NCI-H1694 (cell line): Measurements from ENCODE around the gene AFAP1.

Experiments
- DNase-seq: peaks from one replicate; lab custom pipeline; 2025; lab: John Stamatoyannopoulos, UW

Gene AFAP1

DNA sequence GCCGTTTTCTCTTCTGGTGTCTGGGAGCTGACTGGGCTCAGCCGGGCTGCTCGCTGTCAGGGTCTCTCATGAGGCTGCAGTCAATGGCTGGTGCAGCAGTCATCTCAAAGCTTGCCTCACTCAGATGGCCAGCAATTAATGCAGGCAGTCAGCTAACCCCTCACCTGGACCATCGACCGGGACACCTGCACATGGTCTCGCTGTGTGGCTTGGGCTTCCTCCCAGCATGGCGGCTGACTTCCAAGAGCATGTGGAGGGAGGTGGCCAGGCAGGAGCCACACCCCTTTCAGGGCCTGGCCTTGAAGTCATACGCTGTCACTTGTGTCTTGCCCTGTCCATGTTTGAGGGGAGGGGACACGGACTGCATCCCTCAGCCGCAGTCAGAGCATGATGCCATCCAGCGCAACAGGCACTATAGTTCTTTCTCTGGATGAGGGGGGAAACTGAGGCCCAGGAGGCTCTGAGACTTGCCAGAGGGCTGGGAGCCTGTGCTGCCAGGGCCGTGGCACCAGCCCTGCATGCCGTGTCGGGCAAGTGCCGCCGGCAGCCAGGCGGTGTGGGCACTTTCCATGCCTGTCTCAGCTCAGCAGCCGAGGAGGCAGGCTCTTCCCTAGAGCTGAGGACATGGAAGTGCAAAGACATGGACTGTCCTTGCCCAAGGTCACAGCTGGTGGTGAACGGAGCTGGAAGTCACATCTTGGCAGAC, 201.8 kb downstream of the AFAP1 start:
- no peak for DNase-seq

GRCh38 chr4:7737268-7737645, 202.4 kb downstream of the AFAP1 start:
- DNase-seq = no peak

DNA sequence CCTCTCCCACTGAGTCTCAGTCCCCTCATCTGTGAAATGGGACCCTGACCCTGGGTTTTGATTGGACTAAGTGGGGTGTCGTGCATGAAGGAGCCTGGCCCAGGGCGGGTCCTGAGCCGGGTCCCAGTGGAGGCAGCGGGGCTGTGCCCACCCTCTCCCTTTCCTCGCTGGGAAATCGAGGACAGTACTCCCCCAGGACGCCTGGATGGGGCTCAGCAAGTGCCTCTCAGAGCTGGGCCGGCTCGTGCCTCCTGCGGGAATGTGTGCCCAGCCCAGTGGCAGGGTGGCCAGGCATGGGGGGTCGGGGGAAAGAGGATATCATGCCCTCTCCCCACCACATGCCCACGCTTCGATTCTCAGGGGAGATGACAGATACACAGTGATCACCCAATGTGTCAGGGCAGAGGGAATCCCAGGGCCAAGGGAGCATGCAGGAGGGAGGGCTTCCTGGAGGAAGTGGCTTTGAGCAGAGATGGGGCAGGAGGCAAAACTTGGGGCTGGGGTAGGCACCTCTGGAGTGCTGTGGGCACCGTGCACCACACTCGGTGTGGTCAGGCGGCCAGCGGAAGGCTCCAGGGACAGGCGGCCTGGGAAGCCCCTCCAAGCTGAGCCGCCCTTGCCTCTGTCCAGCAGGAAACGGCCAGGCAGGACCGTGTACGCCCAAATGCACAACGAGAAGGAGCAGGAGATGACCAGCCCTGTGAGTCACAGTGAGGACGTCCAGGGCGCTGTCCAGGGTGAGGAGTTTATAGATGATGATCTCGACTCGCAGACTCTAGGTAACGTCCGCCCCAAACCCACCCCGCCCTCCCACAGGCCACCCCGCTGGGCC, 203.0 kb downstream of the AFAP1 start:
- DNase-seq = no peak

- no peak for DNase-seq
Measured at GRCh38 chr4:7735961-7736360, 203.7 kb downstream of the AFAP1 start.

DNA sequence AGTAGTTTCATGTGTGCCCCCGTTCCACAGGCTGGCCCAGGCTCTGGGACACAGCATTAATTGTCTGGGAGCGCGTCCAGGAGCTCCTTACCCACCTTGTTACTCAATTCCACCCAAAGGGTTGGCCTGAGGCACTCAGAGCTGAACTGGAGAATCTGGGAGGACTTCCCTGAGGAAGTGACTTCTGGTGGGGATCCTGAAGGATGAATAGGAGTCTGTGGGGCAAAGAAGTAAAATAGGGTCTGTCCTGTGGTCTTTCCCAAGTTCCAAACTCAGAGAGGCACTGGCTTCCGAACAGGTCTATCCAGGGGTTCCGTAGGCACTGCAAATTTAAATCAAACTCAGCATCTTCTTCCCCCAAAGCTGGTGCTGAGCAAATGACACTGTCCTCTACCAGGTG, 204.3 kb downstream of the AFAP1 start:
- no peak for DNase-seq

GRCh38 chr4:7734651-7735260, 204.9 kb downstream of the AFAP1 start:
- DNase-seq = no peak

DNA sequence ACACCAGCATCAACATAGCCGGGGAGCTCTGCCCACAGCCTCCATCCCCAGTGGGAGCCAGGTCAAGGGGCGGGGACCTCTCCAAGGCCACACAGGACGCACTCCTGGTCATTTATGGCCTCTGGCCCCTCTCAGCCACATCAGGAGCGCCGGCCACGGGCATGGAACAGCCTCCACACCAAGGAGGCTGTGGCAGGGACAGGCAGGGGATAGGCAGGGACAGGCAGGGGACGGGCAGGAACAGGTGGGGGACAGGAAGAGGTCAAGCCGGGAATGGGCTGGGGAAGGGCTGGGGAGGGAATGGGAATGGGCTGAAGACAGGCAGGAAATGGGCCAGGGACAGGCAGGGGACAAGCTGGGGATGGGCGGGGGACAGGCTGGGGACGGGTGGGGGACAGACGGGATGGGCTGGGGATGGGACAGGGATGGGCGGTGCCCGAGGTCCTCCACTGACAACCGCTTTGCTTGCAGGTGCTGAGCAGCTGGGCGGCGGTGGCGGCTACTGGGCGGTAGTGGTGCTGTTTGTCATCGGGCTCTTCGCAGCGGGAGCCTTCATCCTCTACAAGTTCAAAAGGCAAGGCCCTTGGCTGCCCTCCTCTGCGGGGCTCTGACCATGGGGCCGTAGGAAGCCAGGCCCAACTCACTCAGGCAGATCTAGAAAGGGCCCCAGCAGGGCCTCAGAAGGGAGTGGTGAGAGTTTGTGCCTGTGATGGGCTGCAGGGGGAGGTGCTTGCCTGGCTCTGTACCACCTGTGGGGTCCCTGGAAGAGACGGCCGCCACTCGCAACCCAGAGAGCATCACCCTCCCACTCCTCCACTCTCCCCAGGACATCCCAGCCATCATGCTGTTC, 205.6 kb downstream of the AFAP1 start:
- no peak for DNase-seq

- no peak for DNase-seq
Measured at GRCh38 chr4:7733201-7733600, 206.5 kb downstream of the AFAP1 start.

DNA sequence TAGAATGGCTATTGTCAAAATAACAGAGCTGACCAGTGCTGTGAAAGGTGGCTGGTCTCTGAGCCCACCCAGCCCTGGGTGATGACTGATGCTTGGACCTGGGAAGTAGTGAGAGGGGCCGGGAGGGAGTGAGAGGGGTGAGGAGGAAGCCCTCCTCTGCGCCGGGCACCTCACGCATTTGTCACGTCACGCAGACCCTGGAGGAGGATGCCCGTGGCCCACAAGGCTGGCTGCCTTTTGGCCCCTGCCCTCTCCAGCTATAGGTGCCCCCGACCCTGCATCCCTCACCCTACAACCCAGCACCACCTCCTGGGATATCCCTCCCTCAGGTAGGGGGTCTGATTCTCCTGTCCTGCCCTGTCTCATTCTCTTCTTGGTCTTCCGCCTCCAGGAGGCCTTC, 207.4 kb downstream of the AFAP1 start:
- no peak for DNase-seq

DNA sequence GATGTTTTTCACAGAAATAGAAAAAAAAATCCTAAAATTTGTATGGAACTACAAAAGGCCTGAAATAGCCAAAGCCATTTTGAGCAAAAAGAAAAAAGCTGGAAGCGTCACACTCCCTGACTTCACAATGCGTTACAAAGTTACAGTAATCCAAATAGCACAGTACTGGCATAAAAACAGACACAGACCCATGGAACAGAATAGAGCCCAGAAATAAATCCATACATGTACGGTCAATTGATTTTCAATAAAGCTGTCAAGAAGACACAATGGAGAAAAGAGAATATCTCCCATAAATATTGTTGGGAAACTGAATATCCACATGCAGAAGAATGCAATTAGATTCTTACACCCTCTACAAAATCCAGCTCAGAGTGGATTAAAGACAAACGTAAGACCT, 208.2 kb downstream of the AFAP1 start:
- no peak for DNase-seq

DNA sequence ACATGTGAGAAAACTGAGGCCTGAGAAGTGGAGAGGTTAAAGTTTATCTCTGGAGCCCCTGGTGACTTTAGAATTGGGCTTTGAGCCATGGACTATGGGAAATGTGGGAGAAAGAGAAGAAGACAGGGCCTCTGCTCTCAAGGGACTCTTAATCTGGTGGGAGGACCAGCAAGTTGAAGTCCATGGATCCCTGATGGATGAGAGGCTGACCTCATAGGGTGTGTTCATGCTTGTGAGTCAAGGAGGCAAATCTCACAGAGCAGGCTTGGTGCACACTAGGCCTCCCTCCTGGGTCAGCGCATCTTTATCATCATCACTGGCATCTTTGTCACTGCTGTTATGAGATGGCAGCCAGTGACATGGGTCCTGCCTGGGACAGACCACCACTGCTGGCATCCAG, 211.9 kb downstream of the AFAP1 start:
- no peak for DNase-seq

- no peak for DNase-seq
Measured at GRCh38 chr4:7726665-7727413, 212.8 kb downstream of the AFAP1 start.

- no peak for DNase-seq
Measured at GRCh38 chr4:7725951-7726350, 213.7 kb downstream of the AFAP1 start.

DNA sequence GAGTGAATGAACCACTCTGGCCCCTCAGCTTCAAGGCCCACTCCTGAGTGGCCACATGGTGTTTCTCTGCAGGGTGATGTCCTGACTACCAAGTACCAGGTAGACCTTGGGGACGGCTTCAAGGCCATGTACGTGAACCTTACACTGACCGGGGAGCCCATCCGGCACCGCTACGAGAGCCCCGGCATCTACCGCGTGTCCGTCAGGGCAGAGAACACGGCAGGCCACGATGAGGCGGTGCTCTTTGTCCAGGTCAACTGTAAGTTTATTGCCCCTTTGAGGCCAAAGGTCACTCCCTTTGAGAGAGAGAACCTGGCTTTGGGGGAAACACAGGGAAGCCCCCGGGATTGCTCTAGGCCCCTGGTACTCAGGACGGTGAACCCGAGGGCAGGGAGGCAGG, 216.0 kb downstream of the AFAP1 start:
- no peak for DNase-seq

DNA sequence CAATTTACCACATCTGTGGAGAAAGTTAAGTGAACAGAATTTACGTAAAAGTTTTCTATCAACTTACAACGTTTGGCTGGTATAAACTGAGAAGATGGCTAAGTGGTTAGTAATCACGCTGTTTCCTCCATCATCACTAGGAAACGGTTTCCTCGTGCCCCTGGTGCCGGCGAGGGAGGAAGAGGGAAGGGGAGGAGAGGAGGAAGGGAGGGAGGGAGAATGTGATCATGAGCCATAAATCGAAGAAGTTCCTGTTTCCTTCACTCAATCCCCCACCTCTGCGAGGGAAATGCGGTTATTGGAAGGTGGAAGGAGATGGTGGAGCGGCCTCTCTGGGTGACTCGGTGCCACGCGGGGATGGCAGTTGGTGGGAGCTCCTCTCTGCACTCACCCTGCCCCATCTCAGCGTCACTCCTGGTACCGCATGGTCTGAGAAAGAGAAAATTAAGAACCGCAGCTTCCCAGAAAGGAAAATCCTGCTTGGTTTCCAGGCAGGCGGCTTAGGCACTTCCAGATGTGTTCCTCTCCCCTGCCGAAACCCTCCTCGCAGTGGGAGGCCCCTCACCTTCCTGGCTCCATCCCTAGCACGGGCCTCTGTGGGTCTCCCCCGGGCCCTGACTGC, 216.8 kb downstream of the AFAP1 start:
- no peak for DNase-seq

DNA sequence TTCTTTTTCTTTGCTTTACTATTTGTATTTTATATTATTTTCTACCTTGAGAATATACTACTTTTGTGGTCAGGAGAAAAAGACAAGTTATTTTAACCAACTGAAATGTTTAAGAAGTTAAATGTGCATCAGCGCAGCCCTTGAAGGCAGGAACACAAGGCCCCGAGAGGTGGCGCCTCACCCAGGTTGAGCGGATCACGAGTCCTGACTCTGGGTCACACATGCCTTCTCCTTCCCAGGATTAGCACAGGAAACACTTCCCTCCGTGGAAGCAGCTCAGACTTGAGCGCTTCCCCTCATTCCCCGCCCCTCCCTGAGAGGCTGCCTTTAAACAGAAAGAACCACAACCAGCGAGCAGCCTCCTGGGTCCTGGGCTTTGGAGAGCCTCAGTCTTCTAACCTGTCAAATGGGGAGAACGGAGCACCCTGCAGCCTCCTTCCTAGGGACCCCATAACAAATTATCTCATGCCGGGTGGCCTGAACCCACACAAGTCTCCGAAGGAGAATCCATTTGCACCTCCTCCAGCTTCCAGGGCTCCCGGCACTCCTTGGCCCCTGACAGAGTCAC, 217.6 kb downstream of the AFAP1 start:
- no peak for DNase-seq

DNA sequence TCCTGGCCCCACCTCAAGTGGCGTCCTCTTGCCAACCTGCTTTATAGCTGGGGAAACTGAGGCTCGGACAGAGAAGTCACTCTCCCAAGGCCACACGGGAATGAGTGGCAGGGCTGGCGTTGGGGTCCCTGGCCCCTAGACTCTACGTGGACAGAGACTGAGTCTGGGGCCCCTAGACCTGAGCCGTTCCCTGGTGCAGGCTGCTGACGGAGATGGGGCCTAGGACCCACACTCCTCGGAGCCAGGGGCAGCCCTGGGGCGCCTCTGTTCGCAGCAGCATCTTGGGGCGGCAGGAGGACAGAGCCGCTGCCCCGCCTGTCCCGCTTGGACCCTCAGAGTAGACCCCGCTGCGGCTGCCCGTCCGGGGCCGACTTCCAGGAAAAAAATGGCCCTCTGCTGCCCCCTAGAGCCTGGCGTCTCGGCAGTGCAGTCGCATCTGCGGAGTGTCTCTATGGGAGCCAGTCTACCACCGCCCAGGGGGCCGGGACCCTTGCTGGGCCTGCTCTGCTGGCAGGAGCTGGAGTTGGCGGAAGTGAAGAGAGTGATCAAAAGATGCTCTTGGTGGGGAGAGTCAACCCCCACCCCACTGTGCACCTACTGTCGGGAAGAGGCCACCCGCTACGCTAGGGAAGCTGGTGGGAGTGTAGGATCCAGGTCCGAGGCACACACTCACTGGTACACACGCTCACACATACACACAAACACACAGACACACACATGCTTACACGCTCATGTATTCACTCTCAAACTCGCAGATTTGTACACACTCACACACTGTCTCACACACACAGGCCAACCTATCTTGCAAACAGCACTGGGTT, 220.1 kb downstream of the AFAP1 start:
- DNase-seq = no peak

- DNase-seq = no peak
Measured at GRCh38 chr4:7717946-7718490, 221.6 kb downstream of the AFAP1 start.

GRCh38 chr4:7717161-7717560, 222.5 kb downstream of the AFAP1 start:
- no peak for DNase-seq
